GF-D8 (cell line): ENCODE measurements around the gene CYYR1.
"Not testable (repeated sequence)": the region's sequence is repeated elsewhere in the genome, so short reads cannot be mapped to it uniquely, and the experiment has no call there.

Experiments
- DNase-seq: peaks from one replicate; lab custom pipeline; 2025; lab: John Stamatoyannopoulos, UW

Gene CYYR1

GRCh38 chr21:26489781-26490180 lies 83.3 kb downstream of the CYYR1 start:
- no peak for DNase-seq

GRCh38 chr21:26487981-26488480 lies 85.1 kb downstream of the CYYR1 start:
- DNase-seq, result no peak

DNA sequence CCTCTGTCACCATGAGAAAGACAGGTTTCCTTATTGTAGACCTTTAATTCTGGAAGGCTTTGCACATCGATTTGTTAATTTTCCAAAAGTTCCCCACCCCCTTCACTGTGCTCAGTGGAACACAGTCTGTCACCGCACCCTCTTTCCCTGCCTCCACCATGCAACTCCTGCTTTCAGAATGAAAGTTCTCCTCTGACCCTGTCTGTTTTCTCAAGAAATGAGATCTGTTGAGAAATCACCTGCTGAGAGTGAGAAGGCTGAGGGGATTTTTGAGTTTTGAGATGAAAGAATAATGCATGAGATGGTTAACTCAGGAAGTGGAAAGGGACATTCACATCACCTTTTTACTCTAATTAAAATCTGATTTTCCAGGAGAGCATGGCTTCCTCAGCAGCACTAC lies 99.6 kb downstream of the CYYR1 start:
- DNase-seq, result no peak

DNA sequence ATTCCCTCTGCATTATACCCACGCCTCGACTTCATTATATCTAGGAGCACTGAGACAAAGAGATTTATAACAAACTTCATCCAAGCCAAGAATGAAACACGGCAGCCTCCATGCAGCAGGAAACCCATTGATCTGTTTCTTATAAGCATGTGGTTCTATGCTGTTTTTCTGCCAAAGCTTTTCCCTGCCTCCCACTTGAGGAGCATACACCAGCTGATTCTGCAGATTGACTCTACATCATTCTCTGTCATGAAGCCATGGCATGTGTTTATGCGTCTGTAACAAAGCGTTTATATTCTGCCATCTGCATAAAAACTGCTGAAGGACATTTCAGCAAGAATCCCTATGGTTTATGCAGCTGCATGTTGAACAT lies 102.0 kb downstream of the CYYR1 start:
- no peak for DNase-seq

DNA sequence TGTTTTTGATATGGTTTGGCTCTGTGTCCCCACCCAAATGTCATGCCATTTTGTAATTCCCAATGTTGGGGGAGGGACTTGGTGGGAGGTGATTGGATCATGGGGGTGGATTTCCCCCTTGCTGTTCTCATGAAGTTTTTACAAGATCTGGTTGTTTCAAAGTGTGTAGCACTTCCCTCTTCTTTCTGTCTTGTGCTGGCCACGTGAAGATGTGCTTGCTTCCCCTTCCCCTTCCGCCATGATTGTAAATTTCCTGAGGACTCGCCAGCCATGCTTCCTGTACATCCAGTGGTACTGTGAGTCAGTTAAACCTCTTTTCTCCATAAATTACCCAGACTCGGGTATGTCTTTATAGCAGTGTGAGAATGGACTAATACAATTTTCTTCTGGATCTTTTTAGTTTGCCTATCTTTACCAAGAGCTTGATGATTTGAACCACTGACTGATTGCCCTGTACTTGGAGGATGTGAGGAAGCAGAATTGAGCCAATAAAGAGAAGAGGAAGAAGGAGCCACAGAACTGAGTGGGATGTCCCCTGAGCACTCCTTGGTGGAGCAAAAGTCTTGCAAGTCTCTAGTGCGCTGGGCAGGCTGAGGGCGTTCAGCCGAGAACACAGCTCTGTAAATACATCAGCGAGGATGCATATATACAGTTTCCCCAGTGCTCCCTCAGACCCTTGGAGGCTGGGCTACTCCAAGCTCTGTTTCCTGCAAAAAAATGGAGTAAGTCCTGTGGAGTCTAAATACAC lies 102.6 kb downstream of the CYYR1 start:
- no peak for DNase-seq

- peak; percentile 18 for DNase-seq
Measured at GRCh38 chr21:26469789-26470188, 103.3 kb downstream of the CYYR1 start.

GRCh38 chr21:26465916-26466315 lies 107.2 kb downstream of the CYYR1 start:
- DNase-seq, result no peak

- DNase-seq, result no peak
Measured at GRCh38 chr21:26461500-26461899, 111.6 kb downstream of the CYYR1 start.

DNA sequence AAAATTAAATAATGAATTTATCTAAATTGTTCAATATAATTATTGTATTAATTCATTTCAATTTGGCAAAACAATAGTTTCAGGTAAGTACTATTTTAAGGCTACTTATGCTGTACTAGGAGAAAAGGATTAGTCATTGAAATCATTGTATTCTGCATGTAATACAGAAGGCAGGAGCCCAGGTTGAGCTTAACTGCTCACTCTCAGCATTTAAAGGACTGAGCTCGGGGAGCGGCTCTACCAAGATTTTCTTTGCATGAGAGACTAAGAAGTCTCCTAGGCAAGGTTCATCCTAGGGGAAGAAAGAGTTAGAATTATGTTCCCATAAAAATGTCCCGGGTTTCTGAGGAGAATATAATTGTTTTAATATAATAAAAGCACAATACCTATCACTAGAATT lies 112.5 kb downstream of the CYYR1 start:
- no peak for DNase-seq

- DNase-seq, result not testable (repeated sequence)
Measured at GRCh38 chr21:26458854-26459253, 114.2 kb downstream of the CYYR1 start.

DNA sequence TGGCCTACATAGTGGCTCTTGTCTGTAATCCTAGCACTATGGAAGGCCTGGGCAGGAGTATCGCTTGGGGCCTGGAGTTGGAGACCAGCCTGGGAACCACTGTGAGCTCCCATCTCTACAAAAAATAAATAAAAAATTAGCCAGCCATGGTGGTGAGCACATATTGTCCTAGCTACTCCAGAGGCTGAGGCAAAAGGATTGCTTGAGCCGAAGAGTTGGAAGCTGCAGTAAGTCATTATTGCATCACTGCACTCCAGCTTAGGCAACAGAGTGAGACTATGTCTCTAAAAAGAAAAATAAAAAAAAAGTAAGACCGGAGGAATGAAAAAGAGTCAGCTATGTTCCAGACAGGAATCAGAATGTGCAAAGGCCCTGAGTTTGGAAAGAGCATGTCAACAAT lies 115.3 kb downstream of the CYYR1 start:
- no peak for DNase-seq

GRCh38 chr21:26453267-26453666 lies 119.8 kb downstream of the CYYR1 start:
- DNase-seq, result no peak

DNA sequence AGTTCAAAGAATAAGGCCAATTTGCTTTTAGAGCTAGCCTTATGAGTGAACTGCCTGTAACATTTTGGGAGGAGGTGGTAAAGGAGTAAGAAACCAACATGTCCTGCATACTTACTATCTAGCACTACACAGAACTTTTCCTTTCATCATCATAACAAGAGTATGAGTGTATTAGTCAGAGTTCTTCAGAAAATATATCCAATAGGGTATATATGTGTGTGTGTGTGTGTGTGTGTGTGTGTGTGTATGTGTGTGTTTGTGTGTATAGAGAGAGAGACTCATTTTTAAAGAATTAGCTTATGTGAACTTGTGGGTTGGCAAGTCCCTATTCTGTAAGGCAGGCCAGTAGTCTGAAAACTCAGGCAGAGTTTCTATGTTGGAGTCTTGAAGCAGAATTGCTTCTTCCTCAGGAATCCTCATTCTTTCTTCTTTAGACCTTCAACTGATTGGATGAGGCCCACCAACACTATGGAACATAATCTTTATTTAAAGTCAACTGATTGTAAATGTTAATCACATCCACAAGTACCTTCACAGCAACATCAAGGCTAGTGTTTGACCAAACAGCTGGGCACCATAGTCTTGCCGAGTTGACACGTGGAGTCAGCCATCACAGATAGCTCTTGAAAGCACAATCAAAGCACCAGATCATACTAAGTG lies 121.9 kb downstream of the CYYR1 start:
- DNase-seq, result no peak

- no peak for DNase-seq
Measured at GRCh38 chr21:26449161-26449560, 123.9 kb downstream of the CYYR1 start.

GRCh38 chr21:26448751-26449150 lies 124.3 kb downstream of the CYYR1 start:
- DNase-seq, result no peak

GRCh38 chr21:26447932-26448475 lies 125.1 kb downstream of the CYYR1 start:
- DNase-seq, result no peak

DNA sequence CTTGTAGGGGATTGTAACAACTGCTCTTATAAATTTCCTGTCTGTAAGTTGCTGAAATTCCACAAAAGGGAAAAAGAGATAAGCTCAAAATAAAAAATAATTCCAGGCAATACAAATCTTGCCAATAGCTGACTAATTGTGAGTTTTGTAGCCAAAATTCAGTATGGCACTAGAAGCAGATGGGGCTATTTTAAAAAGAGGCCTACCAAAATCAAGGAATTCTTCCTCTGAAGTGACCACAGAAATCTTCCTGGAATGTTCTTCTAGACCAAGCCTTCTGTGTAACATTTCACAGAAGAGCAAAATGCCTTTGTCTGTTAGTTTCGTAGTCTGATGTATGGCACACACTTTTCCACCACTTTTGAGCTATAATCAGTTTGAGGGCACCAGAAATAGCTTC lies 127.6 kb downstream of the CYYR1 start:
- DNase-seq, result no peak

GRCh38 chr21:26444646-26445045 lies 128.4 kb downstream of the CYYR1 start:
- no peak for DNase-seq

GRCh38 chr21:26443867-26444266 lies 129.2 kb downstream of the CYYR1 start:
- DNase-seq, result no peak

GRCh38 chr21:26443291-26443690 lies 129.8 kb downstream of the CYYR1 start:
- DNase-seq, result no peak

GRCh38 chr21:26441149-26441548 lies 131.9 kb downstream of the CYYR1 start:
- no peak for DNase-seq

DNA sequence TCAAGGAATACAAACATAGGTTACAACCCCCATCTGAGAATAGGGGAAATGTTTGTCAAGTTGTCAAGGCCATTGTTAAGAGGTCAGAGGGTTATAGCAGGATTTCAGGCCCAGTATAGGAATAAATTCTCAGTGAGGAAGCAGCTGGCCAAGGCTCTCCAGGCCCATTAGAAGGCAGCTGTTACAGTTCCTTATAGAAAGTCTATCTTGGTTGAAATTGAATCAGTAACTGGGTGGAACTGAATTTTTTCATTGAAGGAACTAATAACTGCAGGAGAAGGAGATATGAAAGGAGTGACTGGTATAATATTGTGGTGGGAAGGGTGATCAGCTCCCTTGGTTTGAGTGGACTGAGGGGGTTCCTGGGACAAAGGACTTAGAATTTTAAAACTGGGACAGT lies 134.1 kb downstream of the CYYR1 start:
- DNase-seq, result no peak

- no peak for DNase-seq
Measured at GRCh38 chr21:26437326-26438009, 135.6 kb downstream of the CYYR1 start.
